Measurements from ENCODE around the gene MYD88. TPM values are rescaled to one million over a fixed set of nuclear protein-coding genes. Genes with fewer than 3 reads are reported as not detected.

Gene MYD88
- total RNA-seq, 1 experiment from 2014 or later = 17.7 TPM

- Histone ChIP-seq H2AFZ (ENCODE audit: low read length) (no peak overlapping the region), H3F3A (ENCODE audit: low read length, unreplicated experiment) (no peaks in the 10 kb centered on the region), H3K9ac (ENCODE audit: low read length) (no peak overlapping the region), H3K27ac (ENCODE audit: low read length) (no peak overlapping the region), H3K4me2 (ENCODE audit: low read length) (no peak overlapping the region), H3K79me2 (ENCODE audit: low read length) (no peaks in the 10 kb centered on the region), H3K27me3 (ENCODE audit: low read length) (peaks cover 36% of the 10 kb centered on the region; the same call in 1 of the 2 replicates), H3K9me2 (replicated peaks; ENCODE audit: low read length) (no peaks in the 10 kb centered on the region), H4K20me1 (ENCODE audit: low read length) (no peaks in the 10 kb centered on the region), H3K9me3 (ENCODE audit: low read length) (no peaks in the 10 kb centered on the region), H3K4me3 (ENCODE audit: low read length) (no peak overlapping the region), H3K4me1 (ENCODE audit: insufficient read depth, low read length) (no peaks in the 10 kb centered on the region), H3K36me3 (ENCODE audit: low read depth, low read length) (no peaks in the 10 kb centered on the region)
- no peak for DNase-seq
- no peak for ATAC-seq
- CTCF ChIA-PET = interaction anchor here (0.6 kb wide), 1 partner anchor 200 kb away, joined by 3 read pairs; no protein-coding TSS in a partner anchor
- intact Hi-C loops (cut with micrococcal nuclease) = no loop called here
- TF ChIP-seq EZH2 (IDR thresholded peaks at IDR 0.05; ENCODE audit: low read length, unreplicated experiment) = no peak
- no TSS peak for BruUV-seq (replicated peaks)
- POLR2A ChIA-PET (ENCODE audit: unreplicated experiment) = interaction anchor here (0.6 kb wide), 1 partner anchor 199 kb away, joined by 7 read pairs; no protein-coding TSS in a partner anchor
These were observed 40.8 kb upstream of the MYD88 start for GRCh38 chr3:38097446-38098375.

DNA sequence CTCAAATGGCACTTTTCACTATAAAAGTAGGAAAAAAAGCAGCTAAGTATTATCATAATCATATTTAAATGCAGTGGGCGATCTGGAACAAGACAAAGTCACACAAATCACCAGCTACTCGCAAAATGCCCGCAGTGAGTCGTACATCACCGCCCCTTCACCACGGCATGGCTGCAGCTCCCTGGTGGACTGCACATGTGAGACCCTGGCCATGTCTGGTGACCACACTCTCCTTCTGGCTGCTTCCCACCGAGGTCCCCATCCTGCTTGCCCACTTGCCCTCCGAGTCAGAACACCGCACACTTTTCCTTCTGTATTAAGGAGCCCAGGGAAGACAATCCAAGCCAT lies 40.1 kb upstream of the MYD88 start:
- no peaks in the 10 kb centered on the region for H3F3A ChIP-seq (ENCODE audit: low read length, unreplicated experiment)
- TF ChIP-seq, protein P1, sequence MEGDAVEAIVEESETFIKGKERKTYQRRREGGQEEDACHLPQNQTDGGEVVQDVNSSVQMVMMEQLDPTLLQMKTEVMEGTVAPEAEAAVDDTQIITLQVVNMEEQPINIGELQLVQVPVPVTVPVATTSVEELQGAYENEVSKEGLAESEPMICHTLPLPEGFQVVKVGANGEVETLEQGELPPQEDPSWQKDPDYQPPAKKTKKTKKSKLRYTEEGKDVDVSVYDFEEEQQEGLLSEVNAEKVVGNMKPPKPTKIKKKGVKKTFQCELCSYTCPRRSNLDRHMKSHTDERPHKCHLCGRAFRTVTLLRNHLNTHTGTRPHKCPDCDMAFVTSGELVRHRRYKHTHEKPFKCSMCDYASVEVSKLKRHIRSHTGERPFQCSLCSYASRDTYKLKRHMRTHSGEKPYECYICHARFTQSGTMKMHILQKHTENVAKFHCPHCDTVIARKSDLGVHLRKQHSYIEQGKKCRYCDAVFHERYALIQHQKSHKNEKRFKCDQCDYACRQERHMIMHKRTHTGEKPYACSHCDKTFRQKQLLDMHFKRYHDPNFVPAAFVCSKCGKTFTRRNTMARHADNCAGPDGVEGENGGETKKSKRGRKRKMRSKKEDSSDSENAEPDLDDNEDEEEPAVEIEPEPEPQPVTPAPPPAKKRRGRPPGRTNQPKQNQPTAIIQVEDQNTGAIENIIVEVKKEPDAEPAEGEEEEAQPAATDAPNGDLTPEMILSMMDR (conservative IDR thresholded peaks at IDR 0.05; ENCODE audit: low read depth, low read length) = no peak
- TF ChIP-seq EZH2phosphoT487 (IDR thresholded peaks at IDR 0.05; ENCODE audit: borderline replicate concordance, low read length) = no peak
- TF ChIP-seq EZH2 (IDR thresholded peaks at IDR 0.05; ENCODE audit: low read length, unreplicated experiment) = no peak
- H3K27ac ChIP-seq (ENCODE audit: low read length) = no peak overlapping the region
- no peak overlapping the region for H3K9ac ChIP-seq (ENCODE audit: low read length)
- H2AFZ ChIP-seq (ENCODE audit: low read length) = no peak overlapping the region
- no peaks in the 10 kb centered on the region for H3K79me2 ChIP-seq (ENCODE audit: low read length)
- H3K36me3 ChIP-seq (ENCODE audit: low read depth, low read length) = no peaks in the 10 kb centered on the region
- H3K9me2 ChIP-seq (replicated peaks; ENCODE audit: low read length) = no peaks in the 10 kb centered on the region
- CTCF ChIA-PET = no interaction called here
- no peaks in the 10 kb centered on the region for H4K20me1 ChIP-seq (ENCODE audit: low read length)
- ATAC-seq (no peak), DNase-seq (no peak)
- no peak overlapping the region for H3K4me3 ChIP-seq (ENCODE audit: low read length)
- H3K4me1 ChIP-seq (ENCODE audit: insufficient read depth, low read length) = no peaks in the 10 kb centered on the region
- H3K4me2 ChIP-seq (ENCODE audit: low read length) = no peak overlapping the region
- no TSS peak for BruUV-seq (replicated peaks)
- POLR2A ChIA-PET (ENCODE audit: unreplicated experiment) = interaction anchor here (0.6 kb wide), 1 partner anchor 200 kb away, joined by 7 read pairs; no protein-coding TSS in a partner anchor
- intact Hi-C loops (cut with micrococcal nuclease) = no loop called here
- no peaks in the 10 kb centered on the region for H3K9me3 ChIP-seq (ENCODE audit: low read length)
- peaks cover 29% of the 10 kb centered on the region; the same call in 1 of the 2 replicates for H3K27me3 ChIP-seq (ENCODE audit: low read length)

DNA sequence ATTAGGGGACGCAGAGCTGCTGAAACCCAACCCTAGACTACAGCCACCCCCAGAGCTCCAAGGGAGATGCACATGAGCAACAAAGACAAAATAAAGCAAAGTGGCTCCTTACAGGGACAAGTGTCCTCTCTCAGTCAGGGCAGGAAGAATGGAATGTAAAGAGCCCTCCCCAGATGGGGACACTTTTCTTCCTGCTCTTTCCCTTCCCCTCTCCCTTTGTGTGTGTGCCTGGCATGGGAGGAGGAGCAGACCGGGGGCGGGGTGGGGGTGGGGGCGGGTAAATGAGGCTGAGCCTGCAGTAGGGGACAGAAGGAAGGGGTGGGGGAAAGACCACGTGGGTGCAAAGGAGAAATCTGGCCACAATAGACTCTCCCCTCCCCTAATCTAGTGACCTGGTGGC lies 38.9 kb upstream of the MYD88 start:
- H3K4me3 ChIP-seq (ENCODE audit: low read length) = no peak overlapping the region
- peaks cover 18% of the 10 kb centered on the region; the same call in 1 of the 2 replicates for H3K27me3 ChIP-seq (ENCODE audit: low read length)
- ATAC-seq = no peak
- no TSS peak for BruUV-seq (replicated peaks)
- ChIA-PET POLR2A (ENCODE audit: unreplicated experiment) (no interaction called here), CTCF (no interaction called here)
- no peak overlapping the region for H2AFZ ChIP-seq (ENCODE audit: low read length)
- no peaks in the 10 kb centered on the region for H3F3A ChIP-seq (ENCODE audit: low read length, unreplicated experiment)
- no peaks in the 10 kb centered on the region for H3K9me2 ChIP-seq (replicated peaks; ENCODE audit: low read length)
- intact Hi-C loops (cut with micrococcal nuclease) = no loop called here
- no peak for DNase-seq
- H3K4me1 ChIP-seq (ENCODE audit: insufficient read depth, low read length) = no peaks in the 10 kb centered on the region
- no peaks in the 10 kb centered on the region for H4K20me1 ChIP-seq (ENCODE audit: low read length)
- H3K9ac ChIP-seq (ENCODE audit: low read length) = no peak overlapping the region
- H3K4me2 ChIP-seq (ENCODE audit: low read length) = no peak overlapping the region
- H3K36me3 ChIP-seq (ENCODE audit: low read depth, low read length) = no peaks in the 10 kb centered on the region
- TF ChIP-seq EZH2phosphoT487 (IDR thresholded peaks at IDR 0.05; ENCODE audit: borderline replicate concordance, low read length) = no peak
- TF ChIP-seq, protein P1 (conservative IDR thresholded peaks at IDR 0.05; ENCODE audit: low read depth, low read length) = no peak
- TF ChIP-seq EZH2 (IDR thresholded peaks at IDR 0.05; ENCODE audit: low read length, unreplicated experiment) = no peak
- no peak overlapping the region for H3K27ac ChIP-seq (ENCODE audit: low read length)
- H3K9me3 ChIP-seq (ENCODE audit: low read length) = no peaks in the 10 kb centered on the region
- H3K79me2 ChIP-seq (ENCODE audit: low read length) = no peaks in the 10 kb centered on the region

Data from PC-3 (cell line).